ENCODE data around the gene EFNA4.

GRCh38 chr1:155076371-155076770 lies 12.8 kb downstream of the EFNA4 start:
- TF ChIP-seq TAF1 (IDR thresholded peaks at IDR 0.05; ENCODE audit: borderline replicate concordance, low read depth, low read length): no peak
- TF ChIP-seq POLR2A (IDR thresholded peaks at IDR 0.05; ENCODE audit: low read depth, low read length): no peak
